ENCODE data around the gene GGACT.
"Not testable (repeated sequence)": the region's sequence is repeated elsewhere in the genome, so short reads cannot be mapped to it uniquely, and the experiment has no call there.

Gene GGACT

GRCh38 chr13:100600915-100601314 lies 12.3 kb upstream of the GGACT start:
- DNase-seq (ENCODE audit: low spot score), result no peak

GRCh38 chr13:100600461-100600860 lies 11.9 kb upstream of the GGACT start:
- DNase-seq (ENCODE audit: low spot score), result no peak

- no peak for DNase-seq (ENCODE audit: low spot score)
Measured at GRCh38 chr13:100597253-100597652, 8.7 kb upstream of the GGACT start.

DNA sequence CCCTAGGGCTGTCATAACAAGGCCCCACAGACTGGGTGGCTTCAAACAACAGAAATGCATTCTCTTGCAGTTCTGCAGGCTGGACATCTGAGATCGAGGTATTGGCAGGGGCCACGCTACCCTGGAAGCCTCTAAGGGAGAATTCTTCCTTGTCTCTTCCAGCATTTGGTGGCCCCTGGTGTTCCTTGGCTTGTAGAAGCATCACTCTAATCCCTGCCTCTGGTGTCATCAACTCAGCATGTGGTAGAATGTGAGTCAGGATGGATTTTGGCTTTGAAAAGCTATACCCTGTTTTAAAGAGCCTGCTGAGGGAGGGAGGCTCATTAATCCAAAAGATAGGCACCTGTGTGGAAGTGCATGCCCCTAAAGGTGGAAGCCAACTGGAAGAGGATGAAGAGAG lies 7.9 kb upstream of the GGACT start:
- no peak for DNase-seq (ENCODE audit: low spot score)

DNA sequence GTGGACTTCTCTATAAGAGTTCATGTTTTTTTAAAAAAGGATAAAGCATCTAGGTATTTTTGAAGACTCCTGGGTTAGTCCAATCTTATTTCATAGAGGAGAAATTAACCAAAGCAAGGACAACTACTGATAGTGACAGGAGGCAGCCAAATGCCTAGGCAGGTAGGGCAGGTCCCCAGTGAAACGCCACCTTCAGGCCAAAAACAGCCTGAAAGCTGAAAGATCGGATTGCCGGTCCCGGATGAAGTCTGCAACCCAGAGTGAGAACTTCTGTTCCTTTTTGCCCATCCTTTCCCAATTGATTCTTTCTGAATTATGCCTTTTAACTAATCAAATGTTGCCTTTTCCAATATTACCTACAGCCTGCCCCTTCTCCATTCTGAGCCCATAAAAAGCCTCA lies 6.1 kb upstream of the GGACT start:
- DNase-seq (ENCODE audit: low spot score), result no peak

DNA sequence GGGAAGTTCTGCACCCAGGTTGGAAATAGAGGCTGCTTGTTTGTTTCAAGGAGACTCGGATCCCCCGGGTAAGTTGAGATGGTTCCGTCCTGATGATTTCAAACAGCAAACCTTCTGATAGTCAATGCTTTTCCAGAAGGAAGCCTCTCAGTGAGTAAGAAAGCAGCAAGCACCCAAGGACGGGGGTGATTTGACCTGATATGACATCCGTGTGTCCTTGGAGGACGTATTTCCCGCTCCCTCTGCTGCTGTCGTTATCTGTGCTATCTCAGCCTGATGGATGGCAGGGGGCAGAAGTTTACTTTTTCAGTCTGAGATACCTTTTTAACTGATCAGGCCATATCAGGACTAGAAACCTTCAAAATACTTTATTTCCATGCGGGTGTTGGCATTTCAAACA lies 5.7 kb upstream of the GGACT start:
- DNase-seq (ENCODE audit: low spot score), result no peak

DNA sequence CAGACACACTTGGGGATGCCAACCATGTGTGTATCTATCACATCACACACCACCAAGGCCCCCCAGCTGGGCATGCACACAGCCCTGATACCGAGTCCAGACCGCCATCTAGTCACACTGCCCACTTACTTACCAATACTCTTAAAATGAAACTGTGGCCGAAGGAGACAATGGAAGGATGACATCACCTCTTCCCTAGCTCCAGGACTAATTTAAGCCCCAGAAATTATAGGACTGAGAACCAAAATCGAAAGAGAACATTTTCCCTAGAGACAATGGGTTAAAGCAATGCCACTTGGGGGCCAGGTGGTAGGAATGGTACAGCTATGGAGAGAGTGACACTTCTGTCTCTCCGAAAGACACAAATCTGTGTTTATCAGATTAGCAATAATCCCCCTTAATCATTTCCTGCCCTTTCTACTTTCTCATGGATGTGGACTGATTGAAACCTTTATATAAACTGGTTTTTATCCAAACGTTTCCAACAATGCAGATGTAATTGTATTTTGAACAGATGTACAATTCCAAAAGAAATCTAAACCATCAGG lies 663 bp upstream of the GGACT start:
- DNase-seq (ENCODE audit: low spot score), result no peak

DNA sequence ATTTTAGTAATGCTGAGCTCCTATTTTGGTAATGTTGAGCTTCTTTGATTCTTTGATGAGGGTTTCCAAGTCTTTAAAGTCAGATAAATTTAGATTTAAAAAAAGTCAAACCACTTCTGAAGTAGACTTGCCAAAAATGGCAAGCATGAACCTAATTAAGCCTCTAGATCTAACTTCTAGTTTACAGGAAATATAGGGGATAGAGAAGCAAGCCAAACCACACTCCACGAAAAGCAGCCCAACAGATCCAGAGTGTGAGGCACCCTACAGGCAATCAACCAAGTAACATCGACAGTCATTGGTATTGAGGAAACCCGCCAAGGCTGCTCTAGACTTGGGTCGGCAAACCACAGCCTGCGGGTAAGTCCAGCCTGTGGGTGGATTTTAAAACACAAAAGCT lies 3.7 kb downstream of the GGACT start:
- DNase-seq (ENCODE audit: low spot score), result no peak

DNA sequence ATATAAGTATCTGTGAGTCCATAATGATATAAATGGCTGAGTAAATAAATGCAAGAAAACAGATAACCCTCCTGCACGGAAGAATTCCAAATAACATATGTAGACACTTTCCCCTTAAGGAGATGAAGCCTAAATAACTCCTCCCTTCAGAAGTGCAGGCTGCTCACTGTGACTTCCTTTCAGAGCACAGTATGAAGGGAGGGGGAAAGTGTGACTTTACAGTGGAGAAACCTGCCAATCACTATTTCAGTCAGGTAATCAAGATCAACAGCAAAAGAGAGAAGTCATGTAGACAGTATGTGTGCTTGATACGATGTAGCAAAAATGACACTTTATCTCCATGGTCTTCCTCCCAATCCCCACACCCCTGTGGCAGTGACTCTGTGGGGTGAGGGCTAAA lies 7.1 kb downstream of the GGACT start:
- DNase-seq (ENCODE audit: low spot score), result no peak

GRCh38 chr13:100581030-100581429 lies 7.6 kb downstream of the GGACT start:
- DNase-seq (ENCODE audit: low spot score), result no peak

DNA sequence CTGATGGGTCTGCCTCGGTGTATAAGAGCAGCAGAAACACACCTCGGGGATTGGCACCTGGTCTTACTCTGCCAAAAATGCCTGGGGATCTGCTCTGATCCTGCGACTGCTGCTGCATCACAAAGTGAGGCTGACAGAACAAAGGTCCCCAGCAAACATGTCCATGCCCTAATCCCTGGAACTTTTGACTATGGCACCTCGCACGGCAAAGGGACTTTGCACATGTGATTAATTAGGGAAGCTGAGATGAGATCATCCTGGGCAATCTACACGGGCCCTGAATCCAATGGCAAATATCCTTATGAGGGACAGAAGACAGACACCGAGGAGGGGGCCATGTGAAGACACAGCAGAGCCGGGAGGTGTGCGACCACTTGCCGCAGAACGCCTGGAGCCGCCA lies 8.5 kb downstream of the GGACT start:
- no peak for DNase-seq (ENCODE audit: low spot score)

DNA sequence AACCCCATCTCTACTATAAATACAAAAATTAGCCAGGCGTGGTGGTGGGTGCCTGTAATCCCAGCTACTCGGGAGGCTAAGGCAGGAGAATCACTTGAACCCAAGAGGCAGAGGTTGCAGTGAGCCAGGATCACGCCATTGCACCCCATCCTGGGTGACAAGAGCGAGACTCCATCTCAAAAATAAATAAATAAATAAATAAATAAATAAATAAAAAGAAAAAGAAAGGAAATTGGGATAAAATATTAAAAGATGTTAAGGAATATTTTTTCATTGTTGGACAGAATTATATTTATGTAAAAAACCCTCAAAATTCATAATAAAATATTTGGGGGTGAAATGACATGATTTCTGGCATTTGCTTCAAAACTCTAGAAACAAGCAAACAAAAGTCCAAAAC lies 11.3 kb downstream of the GGACT start:
- not testable (repeated sequence) for DNase-seq (ENCODE audit: low spot score)

DNA sequence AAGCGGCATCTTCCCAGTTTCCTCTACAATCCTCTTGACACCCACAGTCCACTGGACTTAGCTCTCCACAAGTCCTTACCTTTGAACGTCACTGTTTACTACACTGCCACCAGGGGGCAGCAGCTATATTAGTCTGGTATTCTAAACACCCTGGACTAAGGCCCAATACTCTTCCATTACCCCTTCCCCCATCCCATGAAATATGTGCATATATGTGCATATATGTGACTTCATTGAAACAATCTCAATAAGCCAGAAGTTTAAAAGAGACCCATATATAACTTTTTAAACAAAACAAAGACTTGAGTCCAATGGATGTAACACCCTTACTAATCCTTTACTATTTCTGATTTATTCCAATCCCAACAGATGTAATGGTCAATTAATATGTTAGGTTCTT lies 15.5 kb downstream of the GGACT start:
- DNase-seq (ENCODE audit: low spot score), result peak; percentile 70

GRCh38 chr13:100566543-100566942 lies 22.0 kb downstream of the GGACT start:
- no peak for DNase-seq (ENCODE audit: low spot score)

DNA sequence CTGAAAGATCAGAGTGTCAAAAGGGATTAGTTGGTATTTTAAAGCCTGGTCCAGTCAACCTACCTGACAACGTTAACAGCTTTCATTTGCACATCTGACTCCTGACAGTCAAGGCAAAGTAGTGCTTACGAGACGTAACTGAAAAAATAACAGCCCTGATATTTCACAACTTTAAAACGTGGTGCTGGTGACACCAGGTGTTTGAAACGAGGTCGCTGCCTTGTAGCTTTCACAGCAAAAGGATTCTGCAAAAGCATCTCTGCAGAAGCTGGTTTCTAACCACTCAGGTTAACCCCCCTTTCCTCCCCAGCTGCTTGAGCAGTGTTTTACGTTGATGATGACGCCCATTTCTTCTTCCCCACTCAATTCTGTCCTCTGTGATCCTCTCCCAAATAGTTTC lies 23.3 kb downstream of the GGACT start:
- DNase-seq (ENCODE audit: low spot score), result no peak

- no peak for DNase-seq (ENCODE audit: low spot score)
Measured at GRCh38 chr13:100564444-100565223, 24.0 kb downstream of the GGACT start.

DNA sequence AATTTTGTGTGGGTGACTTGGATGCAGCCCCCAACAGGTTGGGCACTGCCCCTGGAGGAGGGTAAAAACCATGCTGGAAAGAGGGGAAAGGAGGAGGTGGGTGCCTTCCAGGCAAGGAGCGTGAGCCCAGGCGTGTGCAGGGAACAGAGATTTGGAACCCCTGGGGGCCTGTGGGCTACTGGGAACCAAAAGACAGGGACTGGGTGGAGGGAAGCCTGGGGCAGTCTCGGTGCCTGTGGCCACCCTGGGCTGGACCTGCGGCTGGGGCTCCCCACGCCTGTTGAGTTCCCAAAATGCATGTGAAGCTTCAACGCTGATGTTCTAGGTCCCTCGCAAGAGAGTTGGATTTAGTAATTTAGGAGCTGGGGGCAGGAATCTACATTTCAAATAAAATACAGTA lies 24.8 kb downstream of the GGACT start:
- DNase-seq (ENCODE audit: low spot score), result no peak

DNA sequence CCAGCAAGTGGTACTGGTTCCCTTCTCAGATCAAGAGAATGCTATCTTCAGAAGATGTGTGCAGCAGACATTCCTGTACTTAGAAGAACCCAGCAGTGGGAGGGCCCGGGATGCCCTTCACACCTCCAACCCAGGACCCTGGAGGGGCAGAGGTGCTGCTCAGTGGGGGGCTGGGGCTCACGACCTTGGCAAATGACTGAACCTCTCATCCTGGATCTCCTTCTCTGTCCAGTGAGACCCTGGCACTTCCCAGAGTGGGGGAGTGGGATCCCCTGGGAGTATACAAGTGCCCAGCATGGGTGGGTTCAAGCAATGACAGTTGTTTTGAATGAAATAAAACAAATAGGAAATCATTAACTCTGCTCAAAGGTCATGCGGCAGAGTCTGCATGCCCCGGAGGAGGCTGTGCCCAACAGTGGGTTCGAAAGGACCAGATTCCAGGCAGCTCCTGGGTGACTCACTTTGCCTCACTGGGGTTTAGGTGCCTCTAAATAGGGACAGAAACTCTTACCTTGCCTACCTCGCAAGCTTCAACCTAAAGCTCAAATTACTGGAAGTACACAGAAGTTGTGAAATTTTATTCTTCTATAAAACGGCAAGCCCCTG lies 26.9 kb downstream of the GGACT start:
- DNase-seq (ENCODE audit: low spot score), result no peak

GRCh38 chr13:100561158-100561499 lies 27.5 kb downstream of the GGACT start:
- no peak for DNase-seq (ENCODE audit: low spot score)

GRCh38 chr13:100560498-100561157 lies 28.0 kb downstream of the GGACT start:
- DNase-seq (ENCODE audit: low spot score), result no peak

DNA sequence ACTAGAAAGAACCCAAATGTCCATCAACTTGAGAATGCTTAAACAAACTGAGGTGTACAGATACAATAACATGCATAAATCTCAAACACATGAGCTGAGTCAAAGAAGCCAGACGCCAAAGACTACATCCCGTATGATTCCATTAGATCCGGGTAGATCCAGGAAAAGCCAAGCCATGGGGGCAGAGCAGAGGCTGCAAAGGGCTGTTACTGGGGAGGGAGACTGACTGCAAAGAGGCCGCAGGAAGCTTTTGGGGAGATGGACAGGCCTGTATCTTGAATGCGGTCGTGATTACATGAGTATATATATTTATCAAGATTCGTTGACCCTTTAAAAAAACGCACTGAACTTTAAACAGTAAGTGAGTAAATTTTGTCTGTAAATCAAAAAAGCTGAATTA lies 28.7 kb downstream of the GGACT start:
- no peak for DNase-seq (ENCODE audit: low spot score)

GRCh38 chr13:100552755-100553154 lies 35.8 kb downstream of the GGACT start:
- DNase-seq (ENCODE audit: low spot score), result no peak

DNA sequence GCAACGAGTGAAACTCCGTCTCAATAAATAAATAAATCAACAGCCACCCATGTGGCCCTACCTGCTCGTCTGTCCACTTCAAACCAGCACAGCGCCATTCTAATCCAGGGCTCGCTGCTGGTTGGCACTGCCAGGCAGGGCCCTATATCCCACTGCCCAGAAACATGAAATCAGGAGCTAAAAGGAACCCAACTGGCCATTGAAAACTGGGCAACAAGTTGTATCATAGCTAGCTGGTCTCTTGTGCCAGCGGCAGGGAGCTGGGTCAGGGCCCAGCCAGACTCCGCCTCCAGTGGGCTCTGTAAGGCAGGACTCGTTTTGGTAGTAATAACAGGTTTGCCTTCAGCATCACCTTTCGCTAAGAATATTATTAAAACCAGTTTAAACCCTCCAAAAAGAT lies 39.3 kb downstream of the GGACT start:
- no peak for DNase-seq (ENCODE audit: low spot score)
